WTC11 (cell line): ENCODE data around the gene SNX18. TPM values are rescaled to one million over a fixed set of nuclear protein-coding genes. Genes with fewer than 3 reads are reported as not detected.

Experiments used
- ATAC-seq: fragments of 200-7000 bp; cut with Tn5 transposase; 2 replicates; pipeline ENCODE4 v1.10.0; 2021; ENCODE audit warnings: mild to moderate bottlenecking, moderate library complexity
- CTCF ChIA-PET: fragments of 300-600 bp; sonication (Branson Sonifier 250); formaldehyde crosslinking; loops from one replicate; lab custom pipeline; 2021; ENCODE audit warnings: antibody characterized with exemption; lab: Charles Lee
- POLR2A ChIA-PET: fragments of 350-600 bp; sonication (Branson Sonifier 250); formaldehyde crosslinking; loops from one replicate; lab custom pipeline; 2021; ENCODE audit warnings: antibody characterized with exemption; lab: Charles Lee
- DNase-seq: peaks from one replicate; pipeline ENCODE4 v3.0.0; 2021; ENCODE audit warnings: low spot score
- H3K27ac Mint-ChIP-seq: 2 replicates; pipeline ENCODE4 v1.8.0; 2021; ENCODE audit warnings: mixed read lengths
- H3K27me3 Mint-ChIP-seq: 2 replicates; pipeline ENCODE4 v1.8.0; 2021; ENCODE audit warnings: low read depth, mild to moderate bottlenecking, moderate library complexity, mixed read lengths
- H3K36me3 Mint-ChIP-seq: 2 replicates; pipeline ENCODE4 v1.8.0; 2021; ENCODE audit warnings: mixed read lengths
- H3K4me1 Mint-ChIP-seq: 2 replicates; pipeline ENCODE4 v1.8.0; 2022; ENCODE audit warnings: mixed read lengths
- H3K4me3 Mint-ChIP-seq: 2 replicates; pipeline ENCODE4 v1.8.0; 2021; ENCODE audit warnings: mild to moderate bottlenecking, moderate library complexity, mixed read lengths
- H3K9me3 Mint-ChIP-seq: 2 replicates; pipeline ENCODE4 v1.8.0; 2021; ENCODE audit warnings: mixed read lengths
- ESRRA ChIP-seq: sonication (generic); formaldehyde crosslinking; IDR thresholded peaks from 2 replicates; pipeline ENCODE4 v1.8.1; 2022; ENCODE audit warnings: mild to moderate bottlenecking, missing genetic modification reagents, borderline replicate concordance
- ETV6 ChIP-seq: sonication (generic); formaldehyde crosslinking; IDR thresholded peaks from 2 replicates; pipeline ENCODE4 v1.8.1; 2022; ENCODE audit warnings: mild to moderate bottlenecking, missing genetic modification reagents
- JUN ChIP-seq: sonication (generic); formaldehyde crosslinking; IDR thresholded peaks from 2 replicates; pipeline ENCODE4 v1.8.0; 2023; ENCODE audit warnings: mild to moderate bottlenecking, missing genetic modification reagents
- MXD4 ChIP-seq: fragments of 250-450 bp; sonication (Bioruptor Pico); IDR thresholded peaks from 2 replicates; pipeline ENCODE4 v1.8.0; 2021; ENCODE audit warnings: mild to moderate bottlenecking, moderate library complexity, borderline replicate concordance
- NR1H2 ChIP-seq: sonication (generic); formaldehyde crosslinking; IDR thresholded peaks from 2 replicates; pipeline ENCODE4 v1.9.0; 2021; ENCODE audit warnings: mild to moderate bottlenecking, moderate library complexity, missing genetic modification reagents
- TEAD4 ChIP-seq: sonication (generic); formaldehyde crosslinking; IDR thresholded peaks from 2 replicates; pipeline ENCODE4 v1.8.0; 2022; ENCODE audit warnings: mild to moderate bottlenecking, missing genetic modification reagents
- TP53 ChIP-seq: sonication (generic); formaldehyde crosslinking; IDR thresholded peaks from 2 replicates; pipeline ENCODE4 v1.8.1; 2023; ENCODE audit warnings: mild to moderate bottlenecking, missing genetic modification reagents
- ZBTB21 ChIP-seq: sonication (generic); formaldehyde crosslinking; IDR thresholded peaks from 2 replicates; pipeline ENCODE4 v1.8.1; 2023; ENCODE audit warnings: mild to moderate bottlenecking, missing genetic modification reagents, borderline replicate concordance
- ZNF138 ChIP-seq: sonication (generic); formaldehyde crosslinking; conservative IDR thresholded peaks from 2 replicates; pipeline ENCODE4 v1.8.1; 2022; ENCODE audit warnings: mild to moderate bottlenecking, moderate library complexity, missing genetic modification reagents
- ZNF219 ChIP-seq: sonication (generic); formaldehyde crosslinking; IDR thresholded peaks from 2 replicates; pipeline ENCODE4 v1.8.0; 2023; ENCODE audit warnings: missing genetic modification reagents, mild to moderate bottlenecking, borderline replicate concordance
- ZNF423 ChIP-seq: fragments of 250-450 bp; sonication (Bioruptor Pico); IDR thresholded peaks from 2 replicates; pipeline ENCODE4 v2.1.2; 2022; ENCODE audit warnings: mild to moderate bottlenecking, moderate library complexity
- total RNA-seq: library from RNA; stranded (reverse); gene quantifications from 3 replicates; pipeline ENCODE4 v1.2.3, GENCODE V29; 2021
- TF ChIP-seq, protein P1 (sequence below): sonication (generic); formaldehyde crosslinking; IDR thresholded peaks from 2 replicates; pipeline ENCODE4 v1.8.0; 2022; ENCODE audit warnings: mild to moderate bottlenecking, missing genetic modification reagents
- TF ChIP-seq, protein P2 (sequence below): sonication (generic); formaldehyde crosslinking; IDR thresholded peaks from 2 replicates; pipeline ENCODE4 v1.8.1; 2022; ENCODE audit warnings: low read depth, mild to moderate bottlenecking, moderate library complexity, missing genetic modification reagents, borderline replicate concordance
- TF ChIP-seq, protein P3 (sequence below): sonication (generic); formaldehyde crosslinking; IDR thresholded peaks from 2 replicates; pipeline ENCODE4 v1.8.0; 2023; ENCODE audit warnings: missing genetic modification reagents, mild to moderate bottlenecking, borderline replicate concordance
- TF ChIP-seq, protein P4 (sequence below): sonication (generic); formaldehyde crosslinking; IDR thresholded peaks from 2 replicates; pipeline ENCODE4 v1.8.1; 2023; ENCODE audit warnings: mild to moderate bottlenecking, moderate library complexity, missing genetic modification reagents
- TF ChIP-seq, protein P5 (sequence below): fragments of 250-450 bp; sonication (Bioruptor Pico); conservative IDR thresholded peaks from 2 replicates; pipeline ENCODE4 v1.9.0; 2021; ENCODE audit warnings: mild to moderate bottlenecking
- TF ChIP-seq, protein P6 (sequence below): sonication (generic); formaldehyde crosslinking; IDR thresholded peaks from 2 replicates; pipeline ENCODE4 v1.8.1; 2023; ENCODE audit warnings: mild to moderate bottlenecking, missing genetic modification reagents

The SNX18 gene
- total RNA-seq, 1 experiment from 2014 or later, result 24.6 TPM

DNA sequence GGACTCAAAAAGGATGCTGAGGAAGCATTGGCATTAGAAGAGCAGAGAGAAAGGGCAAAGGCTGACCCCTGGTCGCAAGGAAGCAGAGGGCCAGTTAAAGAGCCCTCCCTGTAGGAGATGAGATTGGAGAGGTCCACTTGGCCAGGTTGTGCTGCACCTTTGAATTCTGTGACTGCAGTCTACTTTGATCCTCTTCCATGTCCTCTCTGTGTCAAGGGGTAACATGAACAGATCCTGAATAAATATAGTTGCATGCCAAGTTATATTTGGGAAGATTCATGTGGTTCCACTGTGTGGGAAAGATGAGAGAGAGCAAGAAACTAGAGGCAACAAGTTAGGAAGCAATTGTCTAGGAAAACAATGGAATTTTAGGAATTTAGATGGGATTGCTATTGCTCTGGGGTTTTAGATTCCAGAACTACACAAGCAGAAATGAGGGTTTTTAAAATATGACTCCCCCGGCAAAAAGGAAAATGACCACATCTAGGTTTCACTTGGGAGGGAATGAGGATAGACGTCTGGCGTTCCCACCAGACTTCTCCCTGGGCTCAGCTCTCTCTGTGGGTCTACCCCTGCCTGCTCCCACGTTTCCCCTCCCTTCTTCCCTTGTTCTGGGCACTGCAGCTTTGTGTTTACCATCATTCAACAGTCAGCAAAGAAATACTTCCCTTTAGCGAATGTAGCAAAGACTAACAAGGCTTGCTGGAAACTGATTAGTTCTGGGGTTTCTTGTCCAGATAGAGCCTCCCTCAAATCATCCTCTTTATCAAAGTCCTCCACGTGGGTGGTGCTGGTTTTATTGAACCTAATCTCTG is 63.6 kb downstream of the SNX18 start:
- TF ChIP-seq TP53 (CRISPR knock-in tag), result no peak
- TF ChIP-seq, protein P1, sequence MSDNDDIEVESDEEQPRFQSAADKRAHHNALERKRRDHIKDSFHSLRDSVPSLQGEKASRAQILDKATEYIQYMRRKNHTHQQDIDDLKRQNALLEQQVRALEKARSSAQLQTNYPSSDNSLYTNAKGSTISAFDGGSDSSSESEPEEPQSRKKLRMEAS (CRISPR knock-in tag), result no peak
- TF ChIP-seq, protein P2, sequence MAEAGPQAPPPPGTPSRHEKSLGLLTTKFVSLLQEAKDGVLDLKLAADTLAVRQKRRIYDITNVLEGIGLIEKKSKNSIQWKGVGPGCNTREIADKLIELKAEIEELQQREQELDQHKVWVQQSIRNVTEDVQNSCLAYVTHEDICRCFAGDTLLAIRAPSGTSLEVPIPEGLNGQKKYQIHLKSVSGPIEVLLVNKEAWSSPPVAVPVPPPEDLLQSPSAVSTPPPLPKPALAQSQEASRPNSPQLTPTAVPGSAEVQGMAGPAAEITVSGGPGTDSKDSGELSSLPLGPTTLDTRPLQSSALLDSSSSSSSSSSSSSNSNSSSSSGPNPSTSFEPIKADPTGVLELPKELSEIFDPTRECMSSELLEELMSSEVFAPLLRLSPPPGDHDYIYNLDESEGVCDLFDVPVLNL, result no peak
- no peak for TF ChIP-seq ZNF423 (CRISPR knock-in tag)
- no peak for TF ChIP-seq ZNF219 (CRISPR knock-in tag)
- TF ChIP-seq, protein P3, sequence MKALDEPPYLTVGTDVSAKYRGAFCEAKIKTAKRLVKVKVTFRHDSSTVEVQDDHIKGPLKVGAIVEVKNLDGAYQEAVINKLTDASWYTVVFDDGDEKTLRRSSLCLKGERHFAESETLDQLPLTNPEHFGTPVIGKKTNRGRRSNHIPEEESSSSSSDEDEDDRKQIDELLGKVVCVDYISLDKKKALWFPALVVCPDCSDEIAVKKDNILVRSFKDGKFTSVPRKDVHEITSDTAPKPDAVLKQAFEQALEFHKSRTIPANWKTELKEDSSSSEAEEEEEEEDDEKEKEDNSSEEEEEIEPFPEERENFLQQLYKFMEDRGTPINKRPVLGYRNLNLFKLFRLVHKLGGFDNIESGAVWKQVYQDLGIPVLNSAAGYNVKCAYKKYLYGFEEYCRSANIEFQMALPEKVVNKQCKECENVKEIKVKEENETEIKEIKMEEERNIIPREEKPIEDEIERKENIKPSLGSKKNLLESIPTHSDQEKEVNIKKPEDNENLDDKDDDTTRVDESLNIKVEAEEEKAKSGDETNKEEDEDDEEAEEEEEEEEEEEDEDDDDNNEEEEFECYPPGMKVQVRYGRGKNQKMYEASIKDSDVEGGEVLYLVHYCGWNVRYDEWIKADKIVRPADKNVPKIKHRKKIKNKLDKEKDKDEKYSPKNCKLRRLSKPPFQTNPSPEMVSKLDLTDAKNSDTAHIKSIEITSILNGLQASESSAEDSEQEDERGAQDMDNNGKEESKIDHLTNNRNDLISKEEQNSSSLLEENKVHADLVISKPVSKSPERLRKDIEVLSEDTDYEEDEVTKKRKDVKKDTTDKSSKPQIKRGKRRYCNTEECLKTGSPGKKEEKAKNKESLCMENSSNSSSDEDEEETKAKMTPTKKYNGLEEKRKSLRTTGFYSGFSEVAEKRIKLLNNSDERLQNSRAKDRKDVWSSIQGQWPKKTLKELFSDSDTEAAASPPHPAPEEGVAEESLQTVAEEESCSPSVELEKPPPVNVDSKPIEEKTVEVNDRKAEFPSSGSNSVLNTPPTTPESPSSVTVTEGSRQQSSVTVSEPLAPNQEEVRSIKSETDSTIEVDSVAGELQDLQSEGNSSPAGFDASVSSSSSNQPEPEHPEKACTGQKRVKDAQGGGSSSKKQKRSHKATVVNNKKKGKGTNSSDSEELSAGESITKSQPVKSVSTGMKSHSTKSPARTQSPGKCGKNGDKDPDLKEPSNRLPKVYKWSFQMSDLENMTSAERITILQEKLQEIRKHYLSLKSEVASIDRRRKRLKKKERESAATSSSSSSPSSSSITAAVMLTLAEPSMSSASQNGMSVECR (CRISPR knock-in tag), result no peak
- TF ChIP-seq ETV6, result no peak
- no peak for TF ChIP-seq ZBTB21
- TF ChIP-seq NR1H2, result no peak
- no peak for TF ChIP-seq JUN (CRISPR knock-in tag)
- TF ChIP-seq, protein P4, sequence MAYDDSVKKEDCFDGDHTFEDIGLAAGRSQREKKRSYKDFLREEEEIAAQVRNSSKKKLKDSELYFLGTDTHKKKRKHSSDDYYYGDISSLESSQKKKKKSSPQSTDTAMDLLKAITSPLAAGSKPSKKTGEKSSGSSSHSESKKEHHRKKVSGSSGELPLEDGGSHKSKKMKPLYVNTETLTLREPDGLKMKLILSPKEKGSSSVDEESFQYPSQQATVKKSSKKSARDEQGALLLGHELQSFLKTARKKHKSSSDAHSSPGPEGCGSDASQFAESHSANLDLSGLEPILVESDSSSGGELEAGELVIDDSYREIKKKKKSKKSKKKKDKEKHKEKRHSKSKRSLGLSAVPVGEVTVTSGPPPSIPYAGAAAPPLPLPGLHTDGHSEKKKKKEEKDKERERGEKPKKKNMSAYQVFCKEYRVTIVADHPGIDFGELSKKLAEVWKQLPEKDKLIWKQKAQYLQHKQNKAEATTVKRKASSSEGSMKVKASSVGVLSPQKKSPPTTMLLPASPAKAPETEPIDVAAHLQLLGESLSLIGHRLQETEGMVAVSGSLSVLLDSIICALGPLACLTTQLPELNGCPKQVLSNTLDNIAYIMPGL (CRISPR knock-in tag), result no peak
- TF ChIP-seq ESRRA, result no peak
- TF ChIP-seq TEAD4 (CRISPR knock-in tag), result no peak
- TF ChIP-seq, protein P5, sequence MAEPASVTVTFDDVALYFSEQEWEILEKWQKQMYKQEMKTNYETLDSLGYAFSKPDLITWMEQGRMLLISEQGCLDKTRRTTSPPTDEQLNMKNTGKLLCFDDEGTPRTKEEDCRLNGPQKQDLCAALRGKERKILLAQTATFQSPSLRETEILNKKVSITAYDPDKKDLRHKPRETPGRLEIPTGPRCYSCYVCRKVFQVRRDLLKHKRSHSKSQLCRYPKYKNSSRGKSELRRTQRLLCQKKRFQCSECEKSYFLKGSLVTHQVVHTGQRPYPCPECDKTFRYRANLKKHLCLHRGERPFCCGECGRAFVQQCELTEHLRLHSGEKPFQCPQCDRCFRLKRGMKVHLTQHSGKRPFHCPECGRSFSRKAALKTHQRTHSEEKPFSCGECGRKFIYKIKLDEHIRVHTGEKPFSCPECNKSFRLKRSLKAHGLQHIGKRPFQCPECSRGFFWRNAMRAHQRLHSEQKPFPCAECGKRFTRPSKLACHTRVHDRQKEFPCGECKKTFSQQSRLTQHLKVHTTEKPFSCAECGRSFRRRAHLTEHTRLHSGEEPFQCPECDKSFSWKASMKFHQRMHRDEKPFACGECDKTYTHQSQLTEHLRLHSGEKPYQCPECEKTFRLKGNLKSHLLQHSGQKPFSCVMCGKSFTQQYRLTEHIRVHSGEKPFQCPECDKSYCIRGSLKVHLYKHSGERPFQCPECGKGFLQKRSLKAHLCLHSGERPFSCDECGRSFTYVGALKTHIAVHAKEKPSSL (CRISPR knock-in tag), result no peak
- TF ChIP-seq ZNF138 (CRISPR knock-in tag), result no peak
- no peak for TF ChIP-seq MXD4 (CRISPR knock-in tag)
- TF ChIP-seq, protein P6, sequence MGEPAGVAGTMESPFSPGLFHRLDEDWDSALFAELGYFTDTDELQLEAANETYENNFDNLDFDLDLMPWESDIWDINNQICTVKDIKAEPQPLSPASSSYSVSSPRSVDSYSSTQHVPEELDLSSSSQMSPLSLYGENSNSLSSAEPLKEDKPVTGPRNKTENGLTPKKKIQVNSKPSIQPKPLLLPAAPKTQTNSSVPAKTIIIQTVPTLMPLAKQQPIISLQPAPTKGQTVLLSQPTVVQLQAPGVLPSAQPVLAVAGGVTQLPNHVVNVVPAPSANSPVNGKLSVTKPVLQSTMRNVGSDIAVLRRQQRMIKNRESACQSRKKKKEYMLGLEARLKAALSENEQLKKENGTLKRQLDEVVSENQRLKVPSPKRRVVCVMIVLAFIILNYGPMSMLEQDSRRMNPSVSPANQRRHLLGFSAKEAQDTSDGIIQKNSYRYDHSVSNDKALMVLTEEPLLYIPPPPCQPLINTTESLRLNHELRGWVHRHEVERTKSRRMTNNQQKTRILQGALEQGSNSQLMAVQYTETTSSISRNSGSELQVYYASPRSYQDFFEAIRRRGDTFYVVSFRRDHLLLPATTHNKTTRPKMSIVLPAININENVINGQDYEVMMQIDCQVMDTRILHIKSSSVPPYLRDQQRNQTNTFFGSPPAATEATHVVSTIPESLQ (CRISPR knock-in tag), result no peak
- Mint-ChIP-seq H3K36me3 (peaks cover 1% of the 10 kb centered on the region), H3K4me3 (no peak overlapping the region), H3K27ac (no peak overlapping the region; the same call in 1 of the 2 replicates), H3K27me3 (no peaks in the 10 kb centered on the region), H3K9me3 (peaks cover 5% of the 10 kb centered on the region), H3K4me1 (peaks cover 10% of the 10 kb centered on the region)
- ChIA-PET CTCF (no interaction called here), POLR2A (no interaction called here)
- DNase-seq (no peak), ATAC-seq (no peak; the same call in 1 of the 2 replicates)
